Left colon (tissue), 2 donors: ENCODE measurements around the gene PKHD1. TPM values are rescaled to one million over a fixed set of nuclear protein-coding genes. Genes with fewer than 3 reads are reported as not detected.

Experiments
- ATAC-seq: fragments of 200-7000 bp; cut with Tn5 transposase; one replicate; pipeline ENCODE4 v1.9.1; 2020; ENCODE audit warnings: mild to moderate bottlenecking, moderate library complexity
- DNase-seq, 2 donors: peaks; one replicate each; pipeline ENCODE4 v3.0.0-alpha.2; 2020
- intact Hi-C, 2 donors: fragments of 100-400 bp; cut with DNase I in 1 of 2; cut with micrococcal nuclease in 1 of 2; formaldehyde crosslinking; loops; one replicate each; pipeline versions ENCODE4 v1.11.2 to v1.14.0; 2022; cut with DNase I, micrococcal nuclease
- total RNA-seq, 2 donors: library from RNA; stranded (reverse); fragmentation: NEBNext Ultra II Directional; extraction: Animal tissue kit (Norgen Biotek cat#: 25700); gene quantifications; one replicate each; pipeline ENCODE4 v1.2.1, GENCODE V29; 2021
- donor health status: DM: no; HTN: no; CAD: no.
- donor health status: DM: yes; HTN: yes; CAD: no.

PKHD1 gene
- total RNA-seq, 2 donors from 2014 or later = 0.12 to 0.20 TPM

DNA sequence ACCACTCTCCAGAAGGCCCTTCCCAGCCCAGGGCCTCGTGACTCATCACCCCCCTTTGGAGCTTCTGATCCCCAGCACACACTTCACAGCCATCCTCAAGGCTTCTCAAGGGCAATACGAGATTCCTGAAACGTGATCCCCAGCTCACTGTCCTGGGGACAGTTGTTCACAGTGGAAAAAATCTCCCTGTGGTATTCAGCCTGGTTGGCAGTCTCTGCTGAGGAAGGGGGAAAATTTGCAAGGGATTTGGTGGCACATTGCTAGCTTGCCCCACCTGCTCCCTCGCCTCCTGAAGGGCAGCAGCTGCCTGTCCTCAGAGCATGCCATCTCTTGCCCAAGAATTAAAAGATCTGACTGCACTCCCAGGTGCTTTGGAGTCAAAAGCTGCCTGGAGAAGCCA lies 20.7 kb upstream of the PKHD1 start:
- intact Hi-C loops = no loop called here
- no peak for ATAC-seq

DNA sequence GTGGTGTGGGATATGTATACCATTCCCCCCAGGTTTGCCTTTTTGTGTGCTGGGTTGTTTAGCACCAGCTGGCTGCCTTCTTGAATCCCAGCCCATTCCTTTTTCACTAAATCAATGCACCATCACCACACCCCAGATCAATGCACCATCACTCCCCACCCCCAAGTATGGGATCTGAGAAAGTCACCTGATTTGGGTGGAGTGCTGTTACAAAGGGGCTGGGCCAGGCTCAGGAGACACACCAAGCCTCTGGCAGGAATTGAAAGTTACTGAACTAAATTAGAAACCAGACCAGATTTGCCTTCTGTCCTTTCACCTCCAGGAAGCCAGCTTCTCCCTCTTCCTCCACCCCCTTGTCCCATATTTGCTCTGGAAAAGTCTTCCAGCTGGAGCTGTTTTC lies 19.6 kb upstream of the PKHD1 start:
- intact Hi-C loops = no loop called here
- ATAC-seq (no peak), DNase-seq (no peak)

More for the DNA sequence above, 20.7 kb upstream of the PKHD1 start:
- DNase-seq = no peak

DNA sequence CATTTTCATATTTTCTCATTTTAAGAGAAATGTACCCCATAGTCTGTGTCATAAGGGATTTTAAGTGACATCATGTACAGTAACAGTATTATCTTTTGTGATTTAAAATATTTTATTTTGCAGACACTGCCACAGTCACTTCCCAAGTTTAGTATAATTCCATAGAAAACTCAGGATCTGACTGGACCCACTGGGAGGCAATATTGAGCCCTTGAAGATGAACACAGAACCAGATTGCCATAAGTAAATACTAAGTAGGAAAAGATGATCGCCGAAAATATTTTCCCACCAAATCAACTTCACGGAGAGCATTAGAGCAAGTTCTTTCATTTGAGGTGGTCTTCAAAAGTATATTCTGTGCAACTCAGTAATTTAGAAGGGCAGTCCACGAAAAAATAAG lies 17.6 kb upstream of the PKHD1 start:
- ATAC-seq = no peak
- intact Hi-C loops = no loop called here

GRCh38 chr6:52103623-52104022 lies 16.2 kb upstream of the PKHD1 start:
- intact Hi-C loops = no loop called here
- ATAC-seq (no peak), DNase-seq (no peak)

More for the DNA sequence above, 17.6 kb upstream of the PKHD1 start:
- no peak for DNase-seq

- DNase-seq (no peak), ATAC-seq (peak; percentile 40)
- intact Hi-C loops = no loop called here
Measured at GRCh38 chr6:52102405-52102804, 15.0 kb upstream of the PKHD1 start.

DNA sequence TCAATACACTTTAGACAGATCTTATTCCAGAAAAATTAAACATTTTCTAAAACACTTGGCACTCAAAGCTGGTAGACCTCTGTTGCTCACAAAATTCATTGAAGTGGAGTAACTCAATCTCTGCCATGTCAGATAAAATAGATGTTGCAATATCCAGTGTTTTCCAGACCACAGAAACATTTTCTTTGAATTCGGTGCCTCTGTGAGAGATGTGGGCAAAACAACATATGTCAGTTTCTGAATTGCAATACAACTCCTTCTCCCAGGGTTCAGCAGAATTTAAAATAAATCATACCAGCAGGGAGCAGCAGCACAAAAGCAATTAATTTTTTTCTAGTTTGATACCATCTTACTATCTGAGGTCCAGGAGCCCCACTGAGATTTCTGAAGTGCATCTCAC lies 11.3 kb upstream of the PKHD1 start:
- DNase-seq = no peak
- no peak for ATAC-seq
- intact Hi-C loops = no loop called here

GRCh38 chr6:52089758-52090348 lies 2.4 kb upstream of the PKHD1 start:
- intact Hi-C loops = no loop called here
- DNase-seq = no peak
- ATAC-seq = no peak

DNA sequence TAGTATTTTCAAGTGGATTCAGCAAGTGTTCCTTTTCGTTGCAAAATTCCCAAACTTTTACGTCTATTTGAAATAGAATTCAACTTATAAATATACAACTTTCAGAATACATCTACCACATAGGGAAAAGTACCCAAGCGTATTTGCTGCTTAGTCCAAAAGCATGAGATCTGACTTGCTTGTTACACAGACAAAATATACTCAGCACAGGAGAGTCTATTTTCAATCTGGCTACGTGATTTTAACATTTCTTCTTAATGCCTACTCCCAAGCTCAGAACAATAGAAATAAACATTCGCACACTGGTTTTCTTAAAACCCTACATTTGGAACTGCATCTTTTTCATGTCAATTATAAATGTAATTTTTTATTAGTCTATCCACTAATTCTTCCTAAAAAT lies 672 bp downstream of the PKHD1 start:
- DNase-seq (no peak), ATAC-seq (no peak)
- intact Hi-C loops = no loop called here

DNA sequence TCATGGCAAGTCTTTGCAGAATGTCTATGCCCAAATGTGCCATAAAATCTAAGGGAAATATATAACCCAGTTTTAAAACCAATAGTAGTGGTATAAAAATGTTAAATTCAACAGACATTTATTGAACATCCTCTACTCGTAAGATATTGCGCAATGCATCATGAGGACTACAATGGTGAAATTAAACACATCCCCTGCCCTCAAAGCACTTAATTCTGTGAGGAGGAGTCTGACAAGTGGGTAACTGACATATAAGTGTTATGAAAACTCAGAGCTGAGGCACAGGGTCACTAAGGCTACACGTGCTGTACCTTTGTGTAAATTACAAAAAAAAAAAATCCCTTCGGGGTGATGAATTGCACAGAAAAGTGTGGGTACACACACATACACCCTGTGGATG lies 6.2 kb downstream of the PKHD1 start:
- intact Hi-C loops = no loop called here
- no peak for ATAC-seq
- no peak for DNase-seq

DNA sequence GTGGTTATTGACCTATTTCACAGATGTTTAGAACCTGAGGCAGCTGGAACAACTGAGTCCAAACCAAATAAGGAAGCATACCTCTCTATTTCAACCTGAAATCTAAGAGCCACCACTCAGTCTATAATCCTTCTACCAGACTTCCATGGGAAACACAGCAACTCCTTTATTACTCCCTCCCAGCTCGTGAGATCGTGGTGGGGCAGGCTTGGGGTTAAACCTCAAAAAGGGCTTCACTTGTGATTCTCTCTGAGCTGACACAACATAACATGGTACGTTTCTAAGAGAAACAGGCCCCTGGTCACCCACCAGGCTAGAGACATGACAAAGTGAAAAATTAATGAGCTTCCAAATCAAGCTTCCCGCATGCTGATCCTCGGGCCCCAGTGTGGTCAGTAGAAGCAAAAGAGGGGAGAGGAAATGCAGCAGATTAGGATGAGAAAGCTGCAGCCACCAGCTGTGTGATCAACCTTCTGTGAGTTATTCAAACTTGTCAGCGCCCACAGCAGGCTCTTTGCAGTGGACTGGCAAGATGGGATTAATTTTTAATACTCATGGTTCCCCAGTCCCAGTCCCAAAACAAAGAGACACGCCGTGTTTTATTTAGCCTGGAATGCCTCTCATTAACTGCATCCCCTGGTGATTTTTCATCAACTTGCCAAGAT lies 9.3 kb downstream of the PKHD1 start:
- DNase-seq (no peak), ATAC-seq (no peak)
- intact Hi-C loops = no loop called here

DNA sequence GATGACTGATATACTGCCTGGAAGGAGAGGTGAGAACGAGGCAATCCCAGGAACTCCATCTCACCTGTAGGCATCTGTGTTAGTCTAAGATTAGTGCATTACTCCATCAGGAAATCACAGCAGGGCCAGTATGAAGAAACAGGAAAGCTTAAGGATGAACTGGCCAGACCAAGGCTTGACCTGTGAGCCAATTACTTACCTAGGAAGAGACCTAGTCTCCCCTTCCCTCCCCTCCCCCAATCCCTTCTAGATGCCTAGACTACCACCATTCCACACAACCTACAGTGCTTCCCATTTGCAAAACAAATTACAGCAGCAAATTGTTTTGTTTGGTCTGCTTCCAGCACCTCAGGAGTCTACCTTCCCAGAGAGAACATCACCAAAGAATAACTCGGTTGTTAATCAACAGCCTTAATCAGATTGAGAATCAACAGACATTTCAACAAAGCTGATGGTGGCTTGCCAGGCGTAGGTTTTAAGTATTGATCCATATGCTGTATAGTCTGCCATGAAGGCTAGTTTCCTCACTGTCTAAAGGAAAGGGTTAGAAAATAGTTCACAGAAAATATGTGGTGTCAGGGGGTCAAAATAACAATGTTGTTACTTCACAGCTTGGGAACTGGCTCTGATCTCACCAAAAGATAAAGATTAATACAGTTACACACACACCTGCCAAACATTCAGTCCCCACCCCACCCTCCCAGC lies 10.1 kb downstream of the PKHD1 start:
- no peak for DNase-seq
- intact Hi-C loops = no loop called here
- no peak for ATAC-seq

DNA sequence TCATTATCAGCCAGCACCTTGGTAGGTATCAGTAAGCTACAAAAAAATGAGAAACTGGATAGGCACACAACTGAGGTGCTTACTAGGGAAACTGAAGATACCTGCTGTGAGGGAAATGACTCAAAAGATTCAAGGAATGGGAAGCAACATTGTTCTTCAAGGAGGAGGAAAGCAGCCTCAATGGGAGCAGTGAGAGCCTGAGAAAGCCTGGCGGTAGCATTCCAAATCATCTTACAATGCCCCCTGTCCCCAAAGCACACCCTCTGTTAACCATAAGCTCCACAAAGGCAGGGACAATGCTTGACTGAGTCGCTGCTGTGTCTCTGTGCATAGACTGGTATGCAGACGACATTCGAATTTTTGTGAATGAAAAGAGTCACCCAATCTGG lies 10.6 kb downstream of the PKHD1 start:
- DNase-seq = no peak
- no peak for ATAC-seq
- intact Hi-C loops = no loop called here

GRCh38 chr6:52074716-52075115 lies 12.7 kb downstream of the PKHD1 start:
- intact Hi-C loops = no loop called here
- ATAC-seq (no peak), DNase-seq (no peak)

- no peak for DNase-seq
- intact Hi-C loops = no loop called here
- no peak for ATAC-seq
Measured at GRCh38 chr6:52074155-52074554, 13.3 kb downstream of the PKHD1 start.

- intact Hi-C loops = no loop called here
- ATAC-seq (no peak), DNase-seq (no peak)
Measured at GRCh38 chr6:52065621-52066020, 21.8 kb downstream of the PKHD1 start.

- ATAC-seq = peak; percentile 93
- intact Hi-C loops = no loop called here
- peak; percentile 31 to 47 for DNase-seq
Measured at GRCh38 chr6:52063584-52064344, 23.6 kb downstream of the PKHD1 start.

GRCh38 chr6:52061481-52061880 lies 25.9 kb downstream of the PKHD1 start:
- ATAC-seq = no peak
- intact Hi-C loops = no loop called here
- no peak for DNase-seq

DNA sequence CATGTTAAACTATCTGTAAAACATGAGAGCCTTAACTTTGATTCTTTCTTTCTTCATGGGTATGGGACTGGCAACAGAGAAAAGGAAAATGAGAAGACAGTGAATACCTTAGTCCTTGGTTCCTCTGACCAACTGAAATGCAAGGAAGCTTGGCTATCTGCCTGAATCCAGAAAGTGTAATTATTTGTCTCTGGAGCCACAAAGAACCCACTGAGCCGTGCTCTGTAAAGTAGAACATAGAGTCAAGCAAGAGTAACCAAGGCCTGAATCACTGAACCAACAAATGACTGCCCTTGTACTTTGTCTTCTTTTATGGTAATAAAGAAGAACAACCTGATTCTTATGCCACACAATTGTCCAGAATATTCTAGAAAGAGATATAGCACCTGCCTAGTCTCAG lies 27.6 kb downstream of the PKHD1 start:
- DNase-seq (no peak), ATAC-seq (peak; percentile 23)
- intact Hi-C loops = loop anchor here in 1 of 2 donors (10.0 kb wide), 1 partner anchor 1245 kb away; the partner anchor contains the start of gene TFAP2B

- intact Hi-C loops = loop anchor here in 1 of 2 donors (10.0 kb wide), 1 partner anchor 1241 kb away; the partner anchor contains the start of gene TFAP2B
- DNase-seq = no peak
- ATAC-seq = no peak
Measured at GRCh38 chr6:52055451-52055850, 32.0 kb downstream of the PKHD1 start.
